ENCODE results near the gene SYCP1.

SYCP1 gene

DNA sequence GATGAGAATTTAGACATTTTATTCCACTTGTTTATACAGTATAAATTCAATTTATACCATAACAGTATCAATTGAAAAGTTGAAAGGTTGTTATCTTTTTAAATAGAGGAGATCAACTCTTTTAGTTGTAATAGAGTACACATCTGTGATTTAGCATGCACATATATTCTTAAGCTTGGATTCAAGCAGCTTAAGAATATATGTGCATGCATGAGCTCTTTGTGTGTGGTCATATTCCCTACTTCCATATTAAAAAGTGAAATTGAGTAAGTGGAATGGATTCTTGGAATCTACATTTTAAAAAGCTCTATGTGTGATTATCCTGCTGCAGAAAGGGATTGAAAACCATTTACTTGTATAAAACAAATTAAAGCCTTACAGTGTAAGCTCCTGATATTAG is 71.9 kb downstream of the SYCP1 start:
- no peak overlapping the region for H3K4me3 ChIP-seq
- no peak overlapping the region for H3K9ac ChIP-seq (ENCODE audit: insufficient read length)
- DNase-seq (ENCODE audit: low read depth, low spot score): no peak
- no peaks in the 10 kb centered on the region for H3K9me3 ChIP-seq (ENCODE audit: low read depth, low read length)
- no peak overlapping the region for H3K27ac ChIP-seq
- no peaks in the 10 kb centered on the region for H3K36me3 ChIP-seq (ENCODE audit: insufficient read depth, low read length)
- TF ChIP-seq FOXP2 (optimal IDR thresholded peaks at IDR 0.05; ENCODE audit: control extremely low read depth, extremely low read length, insufficient read depth) (no peak), POLR2AphosphoS5 (IDR thresholded peaks at IDR 0.05; ENCODE audit: borderline replicate concordance, low read depth, low read length) (no peak), EZH2 (IDR thresholded peaks at IDR 0.05) (no peak)

DNA sequence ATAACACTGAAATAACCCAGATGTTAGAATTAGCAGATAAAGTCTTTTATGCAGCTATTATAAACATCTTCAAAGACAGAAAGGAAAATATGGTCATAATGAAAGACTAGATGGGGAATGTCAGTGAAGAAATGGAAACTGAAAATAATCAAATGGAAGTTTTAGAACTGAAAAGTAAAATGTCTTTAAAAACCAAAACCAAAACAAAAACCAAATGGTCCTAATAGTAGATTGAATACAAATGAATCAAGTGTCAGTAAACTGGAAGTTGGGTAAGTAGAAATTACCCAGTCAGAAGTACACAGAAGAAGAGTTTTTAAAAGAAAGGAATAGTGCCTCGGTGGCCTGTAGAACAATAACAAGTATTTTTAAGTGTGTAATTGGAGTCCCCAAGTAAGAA is 72.7 kb downstream of the SYCP1 start:
- no peaks in the 10 kb centered on the region for H3K9me3 ChIP-seq (ENCODE audit: low read depth, low read length)
- no peak overlapping the region for H3K27ac ChIP-seq
- TF ChIP-seq FOXP2 (optimal IDR thresholded peaks at IDR 0.05; ENCODE audit: control extremely low read depth, extremely low read length, insufficient read depth) (no peak), EZH2 (IDR thresholded peaks at IDR 0.05) (no peak), POLR2AphosphoS5 (IDR thresholded peaks at IDR 0.05; ENCODE audit: borderline replicate concordance, low read depth, low read length) (no peak)
- no peak overlapping the region for H3K4me3 ChIP-seq
- no peak overlapping the region for H3K9ac ChIP-seq (ENCODE audit: insufficient read length)
- H3K36me3 ChIP-seq (ENCODE audit: insufficient read depth, low read length): no peaks in the 10 kb centered on the region
- DNase-seq (ENCODE audit: low read depth, low spot score): no peak

DNA sequence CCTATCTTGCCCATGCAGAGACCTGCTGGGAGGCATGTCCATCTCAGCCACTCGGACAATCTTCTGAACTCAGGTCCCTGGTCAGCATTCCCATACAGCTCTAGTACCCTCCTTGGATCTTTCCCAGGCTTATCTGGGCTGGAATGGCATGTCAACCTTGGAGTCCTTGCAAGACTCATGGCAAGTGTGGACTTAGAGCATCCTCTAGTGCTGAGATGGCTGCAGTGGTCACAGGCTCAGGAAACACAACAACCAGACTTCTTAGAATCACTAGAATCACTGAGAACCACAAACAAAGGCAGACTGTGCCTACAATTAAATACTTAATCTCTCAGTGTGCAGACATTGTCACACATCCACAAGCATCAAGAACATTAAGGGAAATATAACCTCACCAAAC is 101.9 kb downstream of the SYCP1 start:
- Histone ChIP-seq H3K4me3 (no peak overlapping the region), H3K27ac (no peak overlapping the region), H3K9me3 (ENCODE audit: low read depth, low read length) (no peaks in the 10 kb centered on the region), H3K9ac (ENCODE audit: insufficient read length) (no peak overlapping the region), H3K36me3 (ENCODE audit: insufficient read depth, low read length) (no peaks in the 10 kb centered on the region)
- TF ChIP-seq FOXP2 (optimal IDR thresholded peaks at IDR 0.05; ENCODE audit: control extremely low read depth, extremely low read length, insufficient read depth): no peak
- DNase-seq (ENCODE audit: low read depth, low spot score): no peak

DNA sequence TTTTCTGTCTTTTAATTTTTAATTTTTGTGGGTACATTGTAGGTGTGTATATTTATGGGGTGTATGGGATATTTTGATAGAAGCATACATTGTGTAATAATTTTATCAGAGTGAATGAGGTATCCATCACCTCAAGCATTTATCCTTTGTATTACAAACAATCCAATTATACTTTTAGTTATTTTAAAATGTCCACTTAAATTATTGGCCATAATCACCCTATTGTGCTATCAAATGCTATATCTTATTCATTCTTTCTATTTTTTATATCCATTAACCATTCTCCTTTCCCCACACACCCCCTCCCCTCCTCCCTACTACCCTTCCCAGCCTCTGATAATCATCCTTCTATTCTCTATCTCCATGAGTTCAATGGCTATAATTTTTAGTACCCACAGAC is 104.8 kb downstream of the SYCP1 start:
- no peak for DNase-seq (ENCODE audit: low read depth, low spot score)
- H3K9ac ChIP-seq (ENCODE audit: insufficient read length): no peak overlapping the region
- H3K4me3 ChIP-seq: no peak overlapping the region
- no peak overlapping the region for H3K27ac ChIP-seq
- H3K36me3 ChIP-seq (ENCODE audit: insufficient read depth, low read length): no peaks in the 10 kb centered on the region
- no peaks in the 10 kb centered on the region for H3K9me3 ChIP-seq (ENCODE audit: low read depth, low read length)
- TF ChIP-seq EZH2 (IDR thresholded peaks at IDR 0.05) (no peak), FOXP2 (optimal IDR thresholded peaks at IDR 0.05; ENCODE audit: control extremely low read depth, extremely low read length, insufficient read depth) (no peak), POLR2AphosphoS5 (IDR thresholded peaks at IDR 0.05; ENCODE audit: borderline replicate concordance, low read depth, low read length) (no peak)

DNA sequence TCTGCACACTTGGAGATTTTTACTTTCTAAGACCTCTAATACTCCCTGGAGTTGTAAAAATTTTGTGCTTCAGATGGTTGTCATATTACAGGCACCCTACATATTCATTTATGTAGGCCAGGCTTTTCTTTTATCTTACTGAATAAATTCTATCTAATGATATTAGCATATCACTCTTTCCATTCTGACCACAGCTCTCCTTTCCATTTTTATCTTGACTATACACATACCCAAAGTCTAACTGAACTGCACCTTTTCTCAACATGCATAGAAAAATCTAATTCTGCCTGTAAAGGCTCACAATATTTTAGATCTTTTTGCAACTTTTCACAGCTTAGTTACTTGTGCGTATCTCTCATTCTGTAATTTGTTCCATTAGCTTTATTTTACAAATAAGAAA is 122.2 kb downstream of the SYCP1 start:
- H3K27ac ChIP-seq: no peak overlapping the region
- DNase-seq (ENCODE audit: low read depth, low spot score): no peak
- H3K9ac ChIP-seq (ENCODE audit: insufficient read length): no peak overlapping the region
- H3K4me3 ChIP-seq: no peak overlapping the region
- H3K9me3 ChIP-seq (ENCODE audit: low read depth, low read length): no peaks in the 10 kb centered on the region
- H3K36me3 ChIP-seq (ENCODE audit: insufficient read depth, low read length): no peaks in the 10 kb centered on the region
- TF ChIP-seq POLR2AphosphoS5 (IDR thresholded peaks at IDR 0.05; ENCODE audit: borderline replicate concordance, low read depth, low read length) (no peak), FOXP2 (optimal IDR thresholded peaks at IDR 0.05; ENCODE audit: control extremely low read depth, extremely low read length, insufficient read depth) (no peak), EZH2 (IDR thresholded peaks at IDR 0.05) (no peak)

DNA sequence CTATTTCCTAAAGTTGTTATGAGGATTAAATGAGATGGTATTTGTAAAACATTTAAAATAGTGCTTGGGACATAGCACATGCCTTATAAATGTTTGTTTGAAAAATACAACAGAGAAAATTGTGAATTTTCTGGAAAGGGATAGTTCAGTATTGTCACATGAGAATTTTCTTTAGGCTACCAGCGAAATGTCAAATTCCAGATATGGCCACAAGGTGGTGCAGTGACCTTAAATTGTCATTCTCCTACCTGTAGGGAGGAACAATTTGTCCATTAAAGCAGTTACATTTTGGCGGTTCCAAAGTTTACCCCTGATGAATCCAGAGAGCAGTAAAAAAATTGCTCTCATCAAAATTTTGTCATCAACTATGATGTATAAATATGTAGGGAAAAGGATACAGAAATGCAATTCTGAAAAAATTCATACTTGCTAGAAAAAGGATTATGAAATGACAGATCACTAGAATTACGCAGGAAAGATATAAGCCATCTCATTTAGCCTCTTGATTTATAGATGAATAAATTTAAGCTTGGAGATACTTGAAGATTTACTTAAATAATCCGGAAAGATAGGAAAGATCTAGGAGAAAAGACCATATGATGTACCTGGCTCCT is 124.7 kb downstream of the SYCP1 start:
- no peaks in the 10 kb centered on the region for H3K9me3 ChIP-seq (ENCODE audit: low read depth, low read length)
- H3K27ac ChIP-seq: no peak overlapping the region
- H3K4me3 ChIP-seq: no peak overlapping the region
- no peaks in the 10 kb centered on the region for H3K36me3 ChIP-seq (ENCODE audit: insufficient read depth, low read length)
- H3K9ac ChIP-seq (ENCODE audit: insufficient read length): no peak overlapping the region
- TF ChIP-seq FOXP2 (optimal IDR thresholded peaks at IDR 0.05; ENCODE audit: control extremely low read depth, extremely low read length, insufficient read depth) (no peak), POLR2AphosphoS5 (IDR thresholded peaks at IDR 0.05; ENCODE audit: borderline replicate concordance, low read depth, low read length) (no peak), EZH2 (IDR thresholded peaks at IDR 0.05) (no peak)
- no peak for DNase-seq (ENCODE audit: low read depth, low spot score)

DNA sequence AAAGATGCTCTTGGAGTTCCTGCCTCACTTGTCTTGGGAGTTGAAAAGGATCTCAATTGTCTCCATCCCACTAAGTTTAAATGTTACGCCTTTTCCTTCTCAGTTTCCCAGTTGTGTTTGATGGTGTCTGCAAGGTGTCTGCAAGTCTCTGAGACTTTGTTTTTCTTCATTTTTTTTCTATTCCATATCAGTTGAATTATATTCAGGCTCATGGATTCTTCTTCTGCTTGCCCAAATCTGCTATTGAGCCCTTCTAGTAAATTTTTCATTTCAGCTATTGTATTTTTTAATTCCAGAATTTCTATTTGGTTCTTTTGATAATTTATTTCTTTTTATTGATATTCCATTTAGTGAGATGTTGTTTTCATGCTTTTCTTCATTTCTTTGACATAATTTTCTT is 127.6 kb downstream of the SYCP1 start:
- Histone ChIP-seq H3K9me3 (ENCODE audit: low read depth, low read length) (no peaks in the 10 kb centered on the region), H3K4me3 (no peak overlapping the region), H3K9ac (ENCODE audit: insufficient read length) (no peak overlapping the region), H3K36me3 (ENCODE audit: insufficient read depth, low read length) (no peaks in the 10 kb centered on the region), H3K27ac (no peak overlapping the region)
- no peak for DNase-seq (ENCODE audit: low read depth, low spot score)
- TF ChIP-seq FOXP2 (optimal IDR thresholded peaks at IDR 0.05; ENCODE audit: control extremely low read depth, extremely low read length, insufficient read depth) (no peak), EZH2 (IDR thresholded peaks at IDR 0.05) (no peak), POLR2AphosphoS5 (IDR thresholded peaks at IDR 0.05; ENCODE audit: borderline replicate concordance, low read depth, low read length) (no peak)

DNA sequence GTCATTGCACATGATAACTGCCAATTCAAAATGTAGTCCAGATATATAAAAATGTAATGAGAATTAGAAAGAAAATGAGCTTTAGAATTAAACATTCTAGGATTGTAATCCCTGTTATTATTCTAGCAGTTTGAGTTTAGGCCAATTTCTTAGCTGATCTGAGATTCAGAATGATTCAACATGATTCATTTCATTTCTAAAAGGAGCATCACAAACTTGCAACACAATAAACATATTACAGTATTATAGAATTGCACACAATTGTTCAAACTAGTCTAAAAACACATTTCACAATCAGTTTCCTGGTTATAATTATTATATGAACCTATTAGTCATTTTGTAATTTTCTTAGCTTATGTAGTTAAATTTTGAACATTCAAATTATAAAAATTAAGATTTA is 131.6 kb downstream of the SYCP1 start:
- TF ChIP-seq EZH2 (IDR thresholded peaks at IDR 0.05) (no peak), FOXP2 (optimal IDR thresholded peaks at IDR 0.05; ENCODE audit: control extremely low read depth, extremely low read length, insufficient read depth) (no peak), POLR2AphosphoS5 (IDR thresholded peaks at IDR 0.05; ENCODE audit: borderline replicate concordance, low read depth, low read length) (no peak)
- no peak for DNase-seq (ENCODE audit: low read depth, low spot score)
- Histone ChIP-seq H3K9ac (ENCODE audit: insufficient read length) (no peak overlapping the region), H3K36me3 (ENCODE audit: insufficient read depth, low read length) (no peaks in the 10 kb centered on the region), H3K9me3 (ENCODE audit: low read depth, low read length) (peaks cover 11% of the 10 kb centered on the region; the same call in 1 of the 2 replicates), H3K27ac (no peak overlapping the region), H3K4me3 (no peak overlapping the region)

DNA sequence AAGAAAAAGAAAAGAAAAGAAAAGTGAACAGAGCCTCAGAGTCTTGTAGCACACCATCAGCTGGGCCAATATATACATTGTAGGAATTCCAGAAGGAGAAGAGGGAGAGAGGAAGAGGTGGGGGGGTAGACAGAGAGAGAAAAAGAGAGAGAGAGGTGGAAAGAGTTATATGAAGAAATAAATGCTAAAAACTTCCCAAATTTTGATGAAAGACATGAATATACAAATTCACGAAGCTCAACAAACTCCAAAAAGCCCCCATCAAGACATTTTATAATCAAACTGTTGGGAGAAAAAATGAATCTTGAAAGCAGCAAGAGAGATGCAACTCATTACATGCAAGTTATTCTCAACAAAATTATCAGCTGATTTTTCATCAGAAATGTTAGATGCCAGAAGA is 133.4 kb downstream of the SYCP1 start:
- DNase-seq (ENCODE audit: low read depth, low spot score): no peak
- peaks cover 11% of the 10 kb centered on the region; the same call in 1 of the 2 replicates for H3K9me3 ChIP-seq (ENCODE audit: low read depth, low read length)
- no peaks in the 10 kb centered on the region for H3K36me3 ChIP-seq (ENCODE audit: insufficient read depth, low read length)
- H3K4me3 ChIP-seq: no peak overlapping the region
- no peak overlapping the region for H3K27ac ChIP-seq
- no peak overlapping the region for H3K9ac ChIP-seq (ENCODE audit: insufficient read length)
- TF ChIP-seq FOXP2 (optimal IDR thresholded peaks at IDR 0.05; ENCODE audit: control extremely low read depth, extremely low read length, insufficient read depth) (no peak), EZH2 (IDR thresholded peaks at IDR 0.05) (no peak), POLR2AphosphoS5 (IDR thresholded peaks at IDR 0.05; ENCODE audit: borderline replicate concordance, low read depth, low read length) (no peak)

Measured in SK-N-MC (cell line).